ENCODE measurements around the gene PDCL2.

GRCh38 chr4:55611358-55612059 lies 19.5 kb upstream of the PDCL2 start:
- TF ChIP-seq EP300 (conservative IDR thresholded peaks at IDR 0.05; ENCODE audit: poor library complexity, severe bottlenecking) (no peak), EZH2 (IDR thresholded peaks at IDR 0.05; ENCODE audit: borderline replicate concordance, insufficient read depth, low read length, poor library complexity, severe bottlenecking) (no peak), CTCF (IDR thresholded peaks at IDR 0.05; ENCODE audit: poor library complexity, severe bottlenecking) (no peak), POLR2AphosphoS5 (IDR thresholded peaks at IDR 0.05) (no peak), TAF1 (IDR thresholded peaks at IDR 0.05; ENCODE audit: low read depth) (no peak), MXI1 (conservative IDR thresholded peaks at IDR 0.05; ENCODE audit: poor library complexity, severe bottlenecking) (no peak)
- TF ChIP-seq, protein P1, sequence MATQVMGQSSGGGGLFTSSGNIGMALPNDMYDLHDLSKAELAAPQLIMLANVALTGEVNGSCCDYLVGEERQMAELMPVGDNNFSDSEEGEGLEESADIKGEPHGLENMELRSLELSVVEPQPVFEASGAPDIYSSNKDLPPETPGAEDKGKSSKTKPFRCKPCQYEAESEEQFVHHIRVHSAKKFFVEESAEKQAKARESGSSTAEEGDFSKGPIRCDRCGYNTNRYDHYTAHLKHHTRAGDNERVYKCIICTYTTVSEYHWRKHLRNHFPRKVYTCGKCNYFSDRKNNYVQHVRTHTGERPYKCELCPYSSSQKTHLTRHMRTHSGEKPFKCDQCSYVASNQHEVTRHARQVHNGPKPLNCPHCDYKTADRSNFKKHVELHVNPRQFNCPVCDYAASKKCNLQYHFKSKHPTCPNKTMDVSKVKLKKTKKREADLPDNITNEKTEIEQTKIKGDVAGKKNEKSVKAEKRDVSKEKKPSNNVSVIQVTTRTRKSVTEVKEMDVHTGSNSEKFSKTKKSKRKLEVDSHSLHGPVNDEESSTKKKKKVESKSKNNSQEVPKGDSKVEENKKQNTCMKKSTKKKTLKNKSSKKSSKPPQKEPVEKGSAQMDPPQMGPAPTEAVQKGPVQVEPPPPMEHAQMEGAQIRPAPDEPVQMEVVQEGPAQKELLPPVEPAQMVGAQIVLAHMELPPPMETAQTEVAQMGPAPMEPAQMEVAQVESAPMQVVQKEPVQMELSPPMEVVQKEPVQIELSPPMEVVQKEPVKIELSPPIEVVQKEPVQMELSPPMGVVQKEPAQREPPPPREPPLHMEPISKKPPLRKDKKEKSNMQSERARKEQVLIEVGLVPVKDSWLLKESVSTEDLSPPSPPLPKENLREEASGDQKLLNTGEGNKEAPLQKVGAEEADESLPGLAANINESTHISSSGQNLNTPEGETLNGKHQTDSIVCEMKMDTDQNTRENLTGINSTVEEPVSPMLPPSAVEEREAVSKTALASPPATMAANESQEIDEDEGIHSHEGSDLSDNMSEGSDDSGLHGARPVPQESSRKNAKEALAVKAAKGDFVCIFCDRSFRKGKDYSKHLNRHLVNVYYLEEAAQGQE (IDR thresholded peaks at IDR 0.05; ENCODE audit: borderline replicate concordance) = no peak

Data from neural cell (in vitro differentiated cells).